SU-DHL-6 (cell line): Measurements from ENCODE around the gene NUDT16L1.

Experiments used
- H2AFZ ChIP-seq: fragments of 200-600 bp; sonication (generic); 2 replicates; pipeline ENCODE4 v1.6.1; 2014; ENCODE audit warnings: low read depth, mild to moderate bottlenecking, moderate library complexity, mixed read lengths, antibody characterized with exemption, low read length; ENCODE audit not compliant: severe bottlenecking
- H3F3A ChIP-seq: fragments of 200-600 bp; shearing (Covaris generic); 2 replicates; pipeline ENCODE4 v1.6.0; 2016; ENCODE audit warnings: antibody characterized with exemption, mild to moderate bottlenecking; ENCODE audit not compliant: insufficient read depth
- H3K27ac ChIP-seq: fragments of 200-600 bp; sonication (generic); 2 replicates; pipeline ENCODE4 v1.5.1; 2016; ENCODE audit warnings: low read depth, mild to moderate bottlenecking, low read length, moderate library complexity, mixed read lengths
- H3K27me3 ChIP-seq: fragments of 200-600 bp; sonication (generic), shearing (Covaris generic); 2 replicates; pipeline ENCODE4 v1.6.0; 2014; ENCODE audit warnings: mild to moderate bottlenecking, low read length
- H3K36me3 ChIP-seq: fragments of 200-600 bp; sonication (generic); 2 replicates; pipeline ENCODE4 v1.6.1; 2014; ENCODE audit warnings: mild to moderate bottlenecking, low read length, mixed read lengths
- H3K4me2 ChIP-seq: fragments of 300-600, 200-600 bp; shearing (Covaris generic), sonication (generic); 2 replicates; pipeline ENCODE4 v1.6.0; 2014; ENCODE audit warnings: low read length, low read depth, mild to moderate bottlenecking; ENCODE audit not compliant: poor library complexity, severe bottlenecking
- H3K4me3 ChIP-seq: fragments of 200-600 bp; sonication (generic); 2 replicates; pipeline ENCODE4 v1.5.1; 2014; ENCODE audit warnings: antibody characterized with exemption, low read length, mild to moderate bottlenecking, mixed read lengths; ENCODE audit not compliant: insufficient read depth, poor library complexity, severe bottlenecking
- H3K79me2 ChIP-seq: fragments of 200-600 bp; sonication (generic); 2 replicates; pipeline ENCODE4 v1.6.1; 2014; ENCODE audit warnings: mild to moderate bottlenecking, low read length, moderate library complexity; ENCODE audit not compliant: insufficient read depth
- H3K9ac ChIP-seq: fragments of 200-600 bp; sonication (generic); 2 replicates; pipeline ENCODE4 v1.7.0; 2014; ENCODE audit warnings: mild to moderate bottlenecking, low read length
- H3K9me2 ChIP-seq: fragments of 200-600 bp; sonication (generic); replicated peaks from 2 replicates; pipeline ENCODE4 v1.6.1; 2014; ENCODE audit warnings: low read length; ENCODE audit not compliant: insufficient read depth
- H3K9me3 ChIP-seq: fragments of 200-600 bp; sonication (generic); 2 replicates; pipeline ENCODE4 v1.6.1; 2014; ENCODE audit warnings: low read length, mixed read lengths; ENCODE audit not compliant: insufficient read depth
- H4K20me1 ChIP-seq: fragments of 200-600 bp; sonication (generic); 2 replicates; pipeline ENCODE4 v1.6.1; 2014; ENCODE audit warnings: low read depth, mild to moderate bottlenecking, antibody characterized with exemption, low read length, moderate library complexity, mixed read lengths
- EZH2phosphoT487 ChIP-seq: fragments of 200-600 bp; sonication (generic), shearing (Covaris generic); conservative IDR thresholded peaks from 2 replicates; pipeline ENCODE4 v1.6.1; 2018; ENCODE audit warnings: mild to moderate bottlenecking, antibody characterized with exemption, low read length, moderate library complexity, mixed read lengths
- TF ChIP-seq, protein P1 (sequence below): fragments of 200-600 bp; sonication (generic); IDR thresholded peaks from one replicate; pipeline ENCODE4 v1.5.1; 2017; ENCODE audit warnings: antibody characterized with exemption, mild to moderate bottlenecking, low read length, moderate library complexity; ENCODE audit not compliant: insufficient read depth, poor library complexity, severe bottlenecking

Gene NUDT16L1

DNA sequence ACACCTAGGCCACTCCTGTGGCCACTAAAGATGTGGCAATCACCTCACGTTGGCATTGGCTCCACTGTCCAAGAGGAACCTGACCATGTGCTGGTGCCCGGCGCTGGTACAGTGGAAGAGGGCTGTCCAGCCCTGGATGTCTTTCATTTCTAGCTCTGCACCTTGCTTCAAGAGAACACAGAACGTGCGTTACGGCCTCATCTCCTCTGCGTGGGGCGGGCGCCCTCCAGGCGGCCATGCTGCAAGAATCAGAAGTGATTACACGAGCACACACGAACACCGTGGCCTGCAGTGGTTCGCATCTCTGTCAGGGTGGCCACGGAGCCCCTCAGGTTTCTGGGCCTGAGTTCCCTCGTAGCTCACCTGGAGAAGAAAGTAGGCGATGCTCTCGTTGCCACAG is 33.3 kb downstream of the NUDT16L1 start:
- Histone ChIP-seq H3K4me2 (no peak overlapping the region), H3K9me3 (no peaks in the 10 kb centered on the region), H3K4me3 (no peak overlapping the region), H3K27ac (no peak overlapping the region), H3F3A (no peaks in the 10 kb centered on the region), H3K36me3 (no peaks in the 10 kb centered on the region), H3K9ac (no peak overlapping the region), H3K27me3 (no peaks in the 10 kb centered on the region), H4K20me1 (no peaks in the 10 kb centered on the region), H3K9me2 (no peaks in the 10 kb centered on the region), H3K79me2 (no peaks in the 10 kb centered on the region), H2AFZ (no peak overlapping the region)
- TF ChIP-seq, protein P1, sequence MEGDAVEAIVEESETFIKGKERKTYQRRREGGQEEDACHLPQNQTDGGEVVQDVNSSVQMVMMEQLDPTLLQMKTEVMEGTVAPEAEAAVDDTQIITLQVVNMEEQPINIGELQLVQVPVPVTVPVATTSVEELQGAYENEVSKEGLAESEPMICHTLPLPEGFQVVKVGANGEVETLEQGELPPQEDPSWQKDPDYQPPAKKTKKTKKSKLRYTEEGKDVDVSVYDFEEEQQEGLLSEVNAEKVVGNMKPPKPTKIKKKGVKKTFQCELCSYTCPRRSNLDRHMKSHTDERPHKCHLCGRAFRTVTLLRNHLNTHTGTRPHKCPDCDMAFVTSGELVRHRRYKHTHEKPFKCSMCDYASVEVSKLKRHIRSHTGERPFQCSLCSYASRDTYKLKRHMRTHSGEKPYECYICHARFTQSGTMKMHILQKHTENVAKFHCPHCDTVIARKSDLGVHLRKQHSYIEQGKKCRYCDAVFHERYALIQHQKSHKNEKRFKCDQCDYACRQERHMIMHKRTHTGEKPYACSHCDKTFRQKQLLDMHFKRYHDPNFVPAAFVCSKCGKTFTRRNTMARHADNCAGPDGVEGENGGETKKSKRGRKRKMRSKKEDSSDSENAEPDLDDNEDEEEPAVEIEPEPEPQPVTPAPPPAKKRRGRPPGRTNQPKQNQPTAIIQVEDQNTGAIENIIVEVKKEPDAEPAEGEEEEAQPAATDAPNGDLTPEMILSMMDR: no peak
- TF ChIP-seq EZH2phosphoT487: no peak

DNA sequence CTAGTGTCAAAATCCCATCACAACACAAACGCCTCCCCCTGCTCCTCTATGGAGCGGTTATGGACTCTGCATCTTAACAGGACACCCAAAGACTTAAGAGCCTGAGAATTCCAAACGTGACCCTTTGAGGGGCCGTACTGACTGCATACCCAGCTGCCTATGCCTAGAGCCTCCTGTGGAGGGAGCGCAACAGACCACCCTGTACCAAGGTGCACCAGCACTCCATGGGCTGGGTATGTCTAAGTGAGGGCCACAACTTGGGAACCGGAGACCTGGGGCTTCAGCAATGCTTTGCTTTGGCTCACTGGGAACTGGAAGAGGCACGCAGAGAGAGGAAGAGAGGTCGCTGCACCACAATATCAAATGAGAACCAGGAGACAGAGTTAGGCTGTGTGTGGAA is 35.3 kb downstream of the NUDT16L1 start:
- H3K9me2 ChIP-seq: no peaks in the 10 kb centered on the region
- H3K79me2 ChIP-seq: no peaks in the 10 kb centered on the region
- no peak overlapping the region for H2AFZ ChIP-seq

DNA sequence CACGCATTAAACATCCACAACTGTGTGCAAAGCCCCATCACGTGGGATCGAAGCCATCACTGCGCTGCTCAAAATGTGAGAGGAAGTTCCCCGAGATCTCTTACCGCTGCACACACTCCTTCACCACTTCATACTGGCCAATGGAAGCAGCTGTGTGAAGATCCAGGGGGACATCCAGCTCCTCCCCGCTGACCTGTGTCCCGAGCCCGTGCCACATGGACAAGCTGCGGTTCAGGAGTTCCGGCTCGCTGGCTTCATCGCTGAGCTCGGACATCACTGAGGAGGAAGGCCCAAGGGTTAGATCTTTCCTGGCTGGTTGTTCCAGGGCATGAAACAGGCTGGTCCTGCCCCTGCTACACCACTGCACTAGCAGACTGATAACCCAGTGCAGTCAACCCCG is 36.5 kb downstream of the NUDT16L1 start:
- Histone ChIP-seq H3K79me2 (no peaks in the 10 kb centered on the region), H3K36me3 (no peaks in the 10 kb centered on the region), H4K20me1 (no peaks in the 10 kb centered on the region), H3K27me3 (no peaks in the 10 kb centered on the region), H3K4me2 (no peak overlapping the region), H3K9ac (no peak overlapping the region), H2AFZ (no peak overlapping the region), H3K9me3 (no peaks in the 10 kb centered on the region), H3K9me2 (no peaks in the 10 kb centered on the region), H3F3A (0 out of 2 replicates have a peak, but pooled peaks cover 12% of the 10 kb centered on the region), H3K27ac (no peak overlapping the region), H3K4me3 (no peak overlapping the region)
- TF ChIP-seq EZH2phosphoT487: no peak
- TF ChIP-seq, protein P1: no peak

More for the DNA sequence above, 35.3 kb downstream of the NUDT16L1 start:
- Histone ChIP-seq H3K9ac (no peak overlapping the region), H3K4me2 (no peak overlapping the region), H3K4me3 (no peak overlapping the region), H3K27ac (no peak overlapping the region), H4K20me1 (no peaks in the 10 kb centered on the region), H3F3A (0 out of 2 replicates have a peak, but pooled peaks cover 6% of the 10 kb centered on the region), H3K27me3 (no peaks in the 10 kb centered on the region), H3K9me3 (no peaks in the 10 kb centered on the region), H3K36me3 (no peaks in the 10 kb centered on the region)
- no peak for TF ChIP-seq EZH2phosphoT487
- TF ChIP-seq, protein P1: no peak
